K562 (cell line): ENCODE results near the gene S100A10. TPM values are rescaled to one million over a fixed set of nuclear protein-coding genes. Genes with fewer than 3 reads are reported as not detected.

ENCODE experiments used
- ATAC-seq: fragments of 200-7000 bp; cut with Tn5 transposase; 3 replicates; pipeline ENCODE4 v1.9.1; 2020; ENCODE audit warnings: moderate library complexity
- BruUV-seq: library from RNA; stranded (reverse); fragments of 400-500 nt; replicated peaks from 2 replicates; lab custom pipeline; 2021; lab: Mats Ljungman, UMichigan
- CTCF ChIA-PET: fragments of 300-600 bp; formaldehyde crosslinking; extraction: SDS; loops from one replicate; lab custom pipeline; 2021; ENCODE audit warnings: low intra/inter-chr PET ratio; lab: Yijun Ruan, JAX
- POLR2A ChIA-PET: fragments of 300-600, 350-650 bp; sonication (Branson Sonifier 250); formaldehyde crosslinking; extraction: SDS; loops from one replicate; lab custom pipeline; 2021; ENCODE audit warnings: antibody characterized with exemption, inconsistent platforms; lab: Yijun Ruan, JAX
- DNase-seq, 4 experiments: peaks; one replicate each; pipeline versions ENCODE4 v3.0.0 to v3.0.0-alpha.2; 2011 to 2018; ENCODE audit warnings: low spot score in 3 of 4, mixed read lengths in 3 of 4; ENCODE audit errors: extremely low read depth in 1 of 4
- FAIRE-seq: peaks from 2 replicates; lab custom pipeline; 2011; peaks lifted over from hg19 to GRCh38; lab: Jason Lieb, UNC
- H2AFZ ChIP-seq: 2 replicates; pipeline ENCODE4 v1.6.0; 2011; ENCODE audit warnings: low read depth, low read length, control low read depth, inconsistent platforms
- H3K27ac ChIP-seq: fragments of 200-600 bp; 3 replicates; pipeline ENCODE4 v1.8.0; 2011; ENCODE audit warnings: low read depth, mild to moderate bottlenecking, control low read depth, inconsistent platforms, low read length, moderate library complexity, mixed read lengths; ENCODE audit errors: extremely low read depth
- H3K27me3 ChIP-seq, 2 experiments: fragments of 300-600 bp in 1 of 2; 2 replicates in 1 of 2; 3 replicates in 1 of 2; pipeline versions ENCODE4 v1.6.0 to v1.8.0; 2011; ENCODE audit warnings: inconsistent platforms in 2 of 2, low read length in 2 of 2, mild to moderate bottlenecking in 1 of 2, mixed read lengths in 1 of 2, moderate library complexity in 1 of 2; ENCODE audit not compliant: control insufficient read depth in 2 of 2, insufficient read depth in 2 of 2
- H3K36me3 ChIP-seq: fragments of 300-600 bp; 3 replicates; pipeline ENCODE4 v1.8.0; 2011; ENCODE audit warnings: mild to moderate bottlenecking, low read length, inconsistent platforms; ENCODE audit not compliant: control insufficient read depth, insufficient read depth
- H3K4me1 ChIP-seq, 2 experiments: fragments of 200-600 bp in 1 of 2; replicated peaks in 1 of 2; 2 replicates in 1 of 2; 3 replicates in 1 of 2; pipeline versions ENCODE4 v1.5.1 to v1.8.0; 2011; ENCODE audit warnings: inconsistent platforms in 2 of 2, low read length in 2 of 2, mild to moderate bottlenecking in 1 of 2, mixed read lengths in 1 of 2, moderate library complexity in 1 of 2; ENCODE audit not compliant: control insufficient read depth in 2 of 2, insufficient read depth in 2 of 2
- H3K4me2 ChIP-seq: 2 replicates; pipeline ENCODE4 v1.6.1; 2011; ENCODE audit warnings: low read length, control low read depth, inconsistent platforms, mixed read lengths; ENCODE audit not compliant: insufficient read depth
- H3K4me3 ChIP-seq: fragments of 200-600 bp; sonication (generic), shearing (Covaris generic); 2 replicates; pipeline ENCODE4 v1.5.1; 2016; ENCODE audit warnings: control low read depth, inconsistent platforms
- H3K79me2 ChIP-seq: fragments of 200-600 bp; 3 replicates; pipeline ENCODE4 v1.8.0; 2011; ENCODE audit warnings: low read length, inconsistent platforms; ENCODE audit not compliant: control insufficient read depth, insufficient read depth
- H3K9ac ChIP-seq, 2 experiments: 2 replicates each; pipeline versions ENCODE4 v1.6.0 to v1.6.1; 2011; ENCODE audit warnings: low read depth in 2 of 2, low read length in 2 of 2, control low read depth in 1 of 2, inconsistent platforms in 1 of 2, mild to moderate bottlenecking in 1 of 2, mixed read lengths in 1 of 2; ENCODE audit not compliant: insufficient read depth in 1 of 2
- H3K9me1 ChIP-seq: one replicate; pipeline ENCODE4 v1.6.0; 2011; ENCODE audit warnings: inconsistent platforms, mild to moderate bottlenecking, low read length, moderate library complexity; ENCODE audit not compliant: control insufficient read depth, insufficient read depth
- H3K9me3 ChIP-seq: replicated peaks from 2 replicates; pipeline ENCODE4 v1.5.1; 2011; ENCODE audit warnings: low read depth, low read length, inconsistent platforms; ENCODE audit not compliant: control insufficient read depth, insufficient read depth
- H4K20me1 ChIP-seq: replicated peaks from 2 replicates; pipeline ENCODE4 v1.6.1; 2011; ENCODE audit warnings: low read length, inconsistent platforms, mixed read lengths; ENCODE audit not compliant: control insufficient read depth, insufficient read depth
- CBX2 ChIP-seq: fragments of 200-600 bp; sonication (generic); IDR thresholded peaks from one replicate; pipeline ENCODE4 v1.6.1; 2012; ENCODE audit warnings: mild to moderate bottlenecking, low read length, inconsistent platforms; ENCODE audit not compliant: insufficient read depth, poor library complexity, severe bottlenecking
- CEBPG ChIP-seq, 3 experiments: fragments of 200-800 bp in 1 of 3; sonication (Bioruptor generic) in 1 of 3; sonication (generic) in 1 of 3; formaldehyde crosslinking in 1 of 3; IDR thresholded peaks in 2 of 3; conservative IDR thresholded peaks in 1 of 3; 2 replicates each; pipeline versions ENCODE4 v1.6.1 to v1.8.0; 2016 to 2022; ENCODE audit warnings: missing compliant biosample characterization in 2 of 3, missing genetic modification characterization in 2 of 3, mild to moderate bottlenecking in 1 of 3, missing genetic modification reagents in 1 of 3
- EZH2 ChIP-seq: IDR thresholded peaks from 2 replicates; pipeline ENCODE4 v1.6.1; 2012; ENCODE audit warnings: low read depth, mild to moderate bottlenecking, inconsistent platforms, low read length, borderline replicate concordance
- FOXO4 ChIP-seq: fragments of 450-650 bp; formaldehyde crosslinking; IDR thresholded peaks from 2 replicates; pipeline ENCODE4 v1.4.0; 2020; ENCODE audit warnings: mild to moderate bottlenecking, moderate library complexity
- HOMEZ ChIP-seq: fragments of 250-450 bp; sonication (Bioruptor Pico); IDR thresholded peaks from 2 replicates; pipeline ENCODE4 v1.4.0; 2020; ENCODE audit warnings: mild to moderate bottlenecking, moderate library complexity
- SRSF3 ChIP-seq: fragments of 200-400 bp; formaldehyde crosslinking; IDR thresholded peaks from 2 replicates; pipeline ENCODE4 v1.6.1; 2016; ENCODE audit warnings: mild to moderate bottlenecking, low read length, moderate library complexity; ENCODE audit not compliant: insufficient read depth
- ZNF444 ChIP-seq: fragments of 250-450 bp; sonication (Bioruptor Pico); IDR thresholded peaks from 2 replicates; pipeline ENCODE4 v1.4.0; 2020; ENCODE audit warnings: mild to moderate bottlenecking, moderate library complexity
- WGBS: fragments of 100-300 bp; shearing (Covaris generic); methylation state at CpG from one replicate; pipeline ENCODE4 v1.1.6; 2016; ENCODE audit warnings: low coverage, mixed read lengths; ENCODE audit not compliant: insufficient coverage; ENCODE audit errors: missing lambda C conversion rate; 5-methylcytosine and 5-hydroxymethylcytosine counted together
- in situ Hi-C: fragments of 300-500 bp; cut with MboI; formaldehyde crosslinking; loops from 4 replicates; pipeline ENCODE4 v1.15.0; 2018; ENCODE audit warnings: inconsistent platforms, mixed read lengths
- intact Hi-C: fragments of 100-400 bp; cut with micrococcal nuclease; formaldehyde crosslinking; loops from 2 replicates; pipeline ENCODE4 v1.14.2; 2022
- polyA plus RNA-seq, 8 experiments: library from polyadenylated mRNA; depleted of rRNA in 4 of 8; stranded (reverse) in 5 of 8; unstranded in 3 of 8; fragments of >200 nt; fragmentation: Nextera tagmentation in 2 of 8; fragmentation: Illumina TruSeq in 1 of 8; extraction: Ambion mirVana in 2 of 8; extraction: Trizol in 1 of 8; gene quantifications; 2 replicates each; pipeline versions ENCODE4 v1.2.1 to v1.2.3, GENCODE V29; 2011 to 2014; ENCODE audit warnings: inconsistent platforms in 1 of 8, missing spikeins in 1 of 8
- total RNA-seq, 7 experiments: library from RNA; depleted of rRNA in 6 of 7; stranded (reverse); fragments of >200 nt in 6 of 7; fragmentation: Illumina TruSeq in 2 of 7; extraction: Trizol in 2 of 7; gene quantifications; 2 replicates each; pipeline versions ENCODE4 v1.2.1 to v1.2.3, GENCODE V29; 2011 to 2021; ENCODE audit warnings: low replicate concordance in 1 of 7

Gene S100A10
- total and polyA plus RNA-seq, 9 of the 15 experiments (the other 6 are each of a cell fraction or from before 2014, with no cell fraction given), result 0.32 to 1.6 (median 0.50) TPM; not detected in 3

DNA sequence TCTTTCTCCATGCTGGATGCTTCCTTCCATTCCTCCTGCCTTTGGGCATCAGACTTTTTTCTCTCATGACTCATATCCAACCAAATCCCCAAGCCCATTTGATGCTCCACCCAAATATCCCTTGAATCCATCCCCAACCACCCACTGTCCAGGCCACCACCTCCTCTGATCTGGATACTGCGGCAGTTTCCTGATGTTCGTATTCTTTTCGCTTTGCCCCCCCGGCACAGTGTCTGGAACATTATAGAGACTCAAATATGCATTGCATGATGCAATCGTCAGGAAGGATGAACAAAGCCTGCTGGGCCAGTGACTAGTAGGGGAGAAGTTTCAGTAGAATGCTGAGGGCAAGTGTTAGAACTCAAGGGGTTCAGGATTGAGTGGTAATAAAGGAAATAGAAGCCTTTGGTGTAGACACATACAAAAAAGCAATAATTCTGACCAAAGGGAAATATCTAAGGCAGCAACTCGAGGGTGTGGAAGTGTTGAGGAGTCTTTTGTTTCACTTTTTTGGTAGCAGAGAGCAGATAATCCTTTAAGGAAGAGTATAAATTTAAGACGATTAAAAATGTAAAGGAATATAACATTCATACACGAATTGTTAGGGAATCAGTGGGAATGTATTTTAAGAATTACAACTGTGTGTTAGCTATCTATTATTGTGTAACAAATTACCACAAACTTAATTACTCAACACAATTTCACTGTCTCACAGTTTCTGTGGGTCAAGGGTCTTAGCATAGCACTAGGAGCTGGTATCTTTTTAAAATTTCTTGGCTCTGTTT lies 35.7 kb upstream of the S100A10 start (continued):
- TF ChIP-seq CEBPG (CRISPR knock-in tag; IDR thresholded peaks at IDR 0.05), result peak; percentile 95
- TF ChIP-seq CEBPG (tag; conservative IDR thresholded peaks at IDR 0.05 in 1 of 2, IDR thresholded peaks at IDR 0.05 in 1 of 2), result peak; percentile 92 to 98
- TF ChIP-seq ZNF444 (CRISPR knock-in tag), result no peak
- TF ChIP-seq CBX2, result no peak
- no peak for TF ChIP-seq EZH2

- H2AFZ ChIP-seq, result no peak overlapping the region
- no peak overlapping the region for H3K4me2 ChIP-seq
- no TSS peak for BruUV-seq
- no peak for FAIRE-seq
- peaks cover 17 to 23% of the 10 kb centered on the region in 2 experiments for H3K27me3 ChIP-seq
- POLR2A ChIA-PET, result interaction anchor here (0.8 to 1.2 kb wide), 2 partner anchors 9 to 146 kb away, joined by 3 to 6 read pairs; no protein-coding TSS in a partner anchor
- H3K36me3 ChIP-seq, result peaks cover 12% of the 10 kb centered on the region; the same call in 1 of the 3 replicates
- H3K79me2 ChIP-seq, result no peaks in the 10 kb centered on the region
- intact Hi-C loops (no loop called here), in situ Hi-C loops (no loop called here)
- CTCF ChIA-PET, result no interaction called here
- H3K9ac ChIP-seq, result no peak overlapping the region
- no peak overlapping the region for H3K4me3 ChIP-seq
- no peaks in the 10 kb centered on the region for H3K9me3 ChIP-seq
- no peaks in the 10 kb centered on the region for H3K9me1 ChIP-seq
- TF ChIP-seq SRSF3 (no peak), FOXO4 (CRISPR knock-in tag) (no peak), HOMEZ (CRISPR knock-in tag) (no peak)
- DNase-seq, result no peak
- no peak for ATAC-seq
- WGBS, result 22% methylated on average over 3 of the region's 3 CpGs
- H3K4me1 ChIP-seq, result peaks cover 0 to 2% of the 10 kb centered on the region in 2 experiments; a peak in 1 of 5 replicates
- H3K27ac ChIP-seq, result no peak overlapping the region
- H4K20me1 ChIP-seq, result no peaks in the 10 kb centered on the region
These were observed 33.2 kb upstream of the S100A10 start for GRCh38 chr1:152026895-152027294.
